Uterus (tissue), 4 donors: ENCODE measurements around the gene WDR87. TPM values are rescaled to one million over a fixed set of nuclear protein-coding genes. Genes with fewer than 3 reads are reported as not detected.

Experiments used
- DNase-seq, 2 donors: peaks; one replicate each; pipeline ENCODE4 v3.0.0-alpha.2; 2019 to 2020
- H3K27ac ChIP-seq, 2 donors: fragments of 200-600 bp; sonication (generic); 1 replicate in 1 of 2; 2 replicates in 1 of 2; pipeline ENCODE4 v1.5.1; 2016 to 2018
- H3K27me3 ChIP-seq, 2 donors: fragments of 200-600 bp; sonication (generic); one replicate each; pipeline ENCODE4 v1.5.1; 2018 to 2019; ENCODE audit warnings: control low read depth in 1 of 2
- H3K36me3 ChIP-seq, 2 donors: fragments of 200-600 bp; sonication (generic); one replicate each; pipeline ENCODE4 v1.5.1; 2019; ENCODE audit warnings: control low read depth in 1 of 2
- H3K4me1 ChIP-seq, 2 donors: fragments of 200-600 bp; sonication (generic); one replicate each; pipeline ENCODE4 v1.5.1; 2018 to 2019; ENCODE audit warnings: control low read depth in 1 of 2
- H3K4me3 ChIP-seq, 2 donors: fragments of 200-600 bp; sonication (generic); 1 replicate in 1 of 2; 2 replicates in 1 of 2; pipeline ENCODE4 v1.5.1; 2018 to 2019; ENCODE audit warnings: mild to moderate bottlenecking in 1 of 2
- H3K9me3 ChIP-seq, 2 donors: fragments of 200-600 bp; sonication (generic); one replicate each; pipeline ENCODE4 v1.5.1; 2019; ENCODE audit warnings: control low read depth in 1 of 2
- CTCF ChIP-seq, 4 experiments: fragments of 200-600 bp in 2 of 4; fragments of 450-650 bp in 2 of 4; sonication (generic) in 2 of 4; IDR thresholded peaks; one replicate each; pipeline ENCODE4 v1.5.1; 2016 to 2019; ENCODE audit warnings: antibody characterized with exemption in 4 of 4, mild to moderate bottlenecking in 2 of 4, moderate library complexity in 1 of 4
- POLR2A ChIP-seq, 2 donors: fragments of 450-650 bp; IDR thresholded peaks; one replicate each; pipeline ENCODE4 v1.6.1; 2016; ENCODE audit warnings: antibody characterized with exemption in 2 of 2, mild to moderate bottlenecking in 1 of 2, moderate library complexity in 1 of 2
- intact Hi-C: fragments of 100-400 bp; cut with DNase I; formaldehyde crosslinking; loops from one replicate; pipeline ENCODE4 v1.15.1; 2023; ENCODE audit warnings: low total_unique reads
- total RNA-seq, 4 donors: library from RNA; depleted of rRNA in 3 of 4; stranded (reverse); fragments of >200 nt in 3 of 4; gene quantifications; one replicate each; pipeline versions ENCODE4 v1.1.0 to v1.2.4, GENCODE V29; 2014 to 2023
- donor health status: DM: yes; HTN: yes; CAD: no.

The WDR87 gene
- total RNA-seq: not detected

DNA sequence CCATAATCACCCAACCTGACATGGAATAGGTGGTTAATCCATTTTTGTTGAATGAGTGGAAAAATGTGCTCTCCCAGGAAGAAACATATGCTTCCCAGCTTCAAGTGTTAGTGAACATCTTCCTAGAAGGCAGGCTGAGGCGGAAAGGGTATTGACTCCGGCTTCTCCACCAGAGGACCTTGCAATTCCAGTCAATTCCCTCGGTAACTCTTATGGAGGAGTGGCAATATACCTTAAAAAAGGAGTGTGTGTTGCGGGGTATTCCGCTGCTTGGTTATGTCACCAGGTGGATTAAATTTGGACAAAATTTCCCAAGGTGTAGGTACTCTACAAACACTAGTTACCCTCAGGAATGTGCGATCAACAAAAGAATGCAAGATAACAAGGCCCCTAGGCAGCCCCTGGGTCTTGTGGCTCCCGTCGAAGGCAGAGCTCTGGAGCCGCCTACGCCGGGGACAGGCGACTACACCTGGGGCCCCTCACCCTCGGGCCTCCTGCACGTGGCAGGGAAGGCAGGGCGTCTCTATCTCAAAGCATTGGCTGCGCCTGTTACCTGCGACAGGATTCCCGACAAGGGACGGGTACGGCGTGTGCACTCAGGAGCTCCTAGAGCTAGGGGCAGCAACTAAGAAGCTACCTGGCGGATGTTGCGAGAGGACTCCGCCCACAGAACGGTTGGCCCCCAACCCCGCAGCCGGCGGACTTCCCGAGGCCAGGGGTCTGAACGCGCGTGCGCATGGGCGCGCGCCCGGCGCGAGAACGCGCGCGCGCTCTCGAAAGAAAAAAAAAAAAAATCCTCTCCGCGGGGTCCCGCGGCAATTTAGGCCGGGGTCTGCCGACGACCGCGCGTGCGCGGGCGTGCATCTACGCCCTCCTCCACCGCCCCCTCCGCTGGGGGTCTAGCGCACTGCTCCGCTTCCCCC is at the start of gene WDR87:
Gene WDR87 (minus strand): TSS at position 649 of the 923 bp plus-strand sequence. CDS start 8,355 bp downstream, outside the sequence.
- peak; percentile 17 to 25 for DNase-seq
- intact Hi-C loops: no loop called here
- Histone ChIP-seq H3K4me3 (peak within 1 kb of the TSS; percentile 72 to 76), H3K9me3 (no peaks in the 10 kb centered on the region), H3K27me3 (no peaks in the 10 kb centered on the region), H3K36me3 (no peaks in the 10 kb centered on the region), H3K27ac (peak within 1 kb of the TSS; percentile 55 to 56), H3K4me1 (no peaks in the 10 kb centered on the region)
- TF ChIP-seq CTCF (IDR thresholded peaks at IDR 0.05) (no peak), POLR2A (IDR thresholded peaks at IDR 0.05) (no peak)

DNA sequence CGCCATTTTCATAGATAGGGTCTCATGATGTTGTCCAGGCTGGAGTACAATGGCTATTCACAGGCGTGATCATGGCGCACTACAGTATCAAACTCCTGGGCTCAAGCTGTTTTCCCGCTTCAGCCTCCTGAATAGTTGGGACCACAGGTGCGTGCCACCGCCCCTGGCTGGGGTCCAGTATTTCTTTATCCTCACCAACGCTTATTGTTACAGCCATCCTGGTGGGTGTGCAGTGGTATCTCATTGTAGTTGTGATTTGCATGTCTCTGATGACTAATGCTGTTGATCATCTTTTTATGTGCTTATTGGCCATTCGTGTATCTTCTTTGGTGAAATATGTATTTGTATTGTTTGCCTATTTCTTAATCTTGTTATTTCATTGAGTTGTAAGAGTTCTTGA is 49.6 kb upstream of the WDR87 start:
- peaks cover 0 to under 1% of the 10 kb centered on the region in 2 donors for H3K9me3 ChIP-seq
- H3K36me3 ChIP-seq: no peaks in the 10 kb centered on the region
- TF ChIP-seq POLR2A (IDR thresholded peaks at IDR 0.05) (no peak), CTCF (IDR thresholded peaks at IDR 0.05) (no peak)
- no peak overlapping the region for H3K27ac ChIP-seq
- DNase-seq: no peak
- H3K4me1 ChIP-seq: no peaks in the 10 kb centered on the region
- intact Hi-C loops: no loop called here
- H3K27me3 ChIP-seq: no peaks in the 10 kb centered on the region
- no peak overlapping the region for H3K4me3 ChIP-seq

- no peaks in the 10 kb centered on the region for H3K9me3 ChIP-seq
- H3K27me3 ChIP-seq: no peaks in the 10 kb centered on the region
- H3K36me3 ChIP-seq: no peaks in the 10 kb centered on the region
- no peak for DNase-seq
- intact Hi-C loops: no loop called here
- no peaks in the 10 kb centered on the region for H3K4me1 ChIP-seq
- TF ChIP-seq CTCF (IDR thresholded peaks at IDR 0.05) (no peak), POLR2A (IDR thresholded peaks at IDR 0.05) (no peak)
- H3K27ac ChIP-seq: no peak overlapping the region
- H3K4me3 ChIP-seq: no peak overlapping the region
Observed at GRCh38 chr19:37954421-37954874, 48.1 kb upstream of the WDR87 start.

- TF ChIP-seq POLR2A (IDR thresholded peaks at IDR 0.05): no peak
- no peak for TF ChIP-seq CTCF (IDR thresholded peaks at IDR 0.05)
- Histone ChIP-seq H3K9me3 (no peaks in the 10 kb centered on the region), H3K4me1 (no peaks in the 10 kb centered on the region), H3K27ac (no peak overlapping the region), H3K36me3 (no peaks in the 10 kb centered on the region), H3K4me3 (no peak overlapping the region), H3K27me3 (no peaks in the 10 kb centered on the region)
- no peak for DNase-seq
- intact Hi-C loops: no loop called here
Observed at GRCh38 chr19:37953918-37954303, 47.5 kb upstream of the WDR87 start.

DNA sequence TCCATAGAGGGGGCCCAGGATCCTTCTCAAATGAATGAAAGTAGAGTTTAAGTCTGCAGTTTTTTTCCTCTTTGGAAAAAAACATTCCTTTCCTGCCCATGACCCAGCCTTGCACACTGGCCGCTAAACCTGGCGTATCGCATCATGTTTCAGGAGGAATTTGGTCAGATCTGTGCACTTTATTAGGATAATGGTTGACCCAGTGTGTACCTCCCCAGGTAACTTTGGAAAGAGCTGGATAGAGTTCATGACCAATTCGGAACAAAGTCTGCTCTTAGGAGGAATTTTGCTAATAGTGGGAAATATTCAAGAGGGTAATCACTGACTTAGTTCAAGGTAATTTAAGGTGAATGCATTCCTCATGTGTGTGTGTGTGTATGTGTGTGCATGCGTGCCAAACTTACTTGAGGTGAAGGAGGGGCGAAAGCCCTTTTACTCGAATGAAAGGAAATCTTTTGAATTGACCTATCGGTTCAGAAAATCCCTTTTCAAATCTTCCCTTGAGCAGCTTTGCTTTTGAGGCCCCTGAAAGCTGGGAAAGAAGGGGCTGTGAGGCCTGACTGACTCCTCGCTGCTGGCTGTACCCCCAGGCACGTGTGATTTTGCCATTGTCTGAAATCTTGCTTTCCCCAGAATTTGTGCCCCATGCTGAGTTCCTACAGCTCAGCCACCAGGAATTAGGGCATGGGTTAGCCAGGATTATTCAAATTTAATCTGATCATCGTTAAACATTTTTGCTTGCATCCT is 47.0 kb upstream of the WDR87 start:
- no peak for DNase-seq
- intact Hi-C loops: no loop called here
- H3K9me3 ChIP-seq: no peaks in the 10 kb centered on the region

More for the DNA sequence above, 47.0 kb upstream of the WDR87 start:
- Histone ChIP-seq H3K36me3 (no peaks in the 10 kb centered on the region), H3K27ac (no peak overlapping the region), H3K27me3 (no peaks in the 10 kb centered on the region), H3K4me1 (no peaks in the 10 kb centered on the region), H3K4me3 (no peak overlapping the region)
- no peak for TF ChIP-seq POLR2A (IDR thresholded peaks at IDR 0.05)
- TF ChIP-seq CTCF (IDR thresholded peaks at IDR 0.05): no peak
